HG03060 (cell line): ENCODE data around the gene HELZ2.
A peak's percentile ranks its signal among the peaks of the same experiment; 100 is the strongest.

Source experiments
- ATAC-seq: cut with Tn5 transposase; IDR thresholded peaks from one replicate; pipeline ENCODE4 v1.9.1; 2021; ENCODE audit warnings: low read depth, moderate number of reproducible peaks; ENCODE audit not compliant: unreplicated experiment

The HELZ2 gene

GRCh38 chr20:63539441-63540370, 34.3 kb downstream of the HELZ2 start:
- no peak for ATAC-seq

- ATAC-seq = no peak
Measured at GRCh38 chr20:63539092-63539430, 35.0 kb downstream of the HELZ2 start.

- no peak for ATAC-seq
Measured at GRCh38 chr20:63538204-63539091, 35.6 kb downstream of the HELZ2 start.

GRCh38 chr20:63537525-63538203, 36.4 kb downstream of the HELZ2 start:
- ATAC-seq = peak; percentile 90

GRCh38 chr20:63536997-63537524, 37.0 kb downstream of the HELZ2 start, which contains the start of gene PTK6:
TSS of gene PTK6 (minus strand) at chr20:63537376. CDS start at chr20:63537314, 62 bp downstream.
- ATAC-seq = no peak

GRCh38 chr20:63536241-63536977, 37.6 kb downstream of the HELZ2 start:
- no peak for ATAC-seq

- no peak for ATAC-seq
Measured at GRCh38 chr20:63534831-63535651, 39.0 kb downstream of the HELZ2 start.

- ATAC-seq = no peak
Measured at GRCh38 chr20:63534427-63534830, 39.6 kb downstream of the HELZ2 start.

- ATAC-seq = no peak
Measured at GRCh38 chr20:63533871-63534393, 40.1 kb downstream of the HELZ2 start.

- no peak for ATAC-seq
Measured at GRCh38 chr20:63533388-63533787, 40.7 kb downstream of the HELZ2 start.

- ATAC-seq = no peak
Measured at GRCh38 chr20:63532449-63532971, 41.5 kb downstream of the HELZ2 start.

- ATAC-seq = no peak
Measured at GRCh38 chr20:63531686-63532448, 42.2 kb downstream of the HELZ2 start.

- ATAC-seq = no peak
Measured at GRCh38 chr20:63530788-63531160, 43.3 kb downstream of the HELZ2 start.

GRCh38 chr20:63529861-63530787, 43.9 kb downstream of the HELZ2 start:
- no peak for ATAC-seq

- no peak for ATAC-seq
Measured at GRCh38 chr20:63529180-63529860, 44.7 kb downstream of the HELZ2 start.

GRCh38 chr20:63527184-63527583, 46.9 kb downstream of the HELZ2 start:
- ATAC-seq = no peak
